Measurements from ENCODE around the gene CCDC106.
A peak's percentile ranks its signal among the peaks of the same experiment; 100 is the strongest.

The CCDC106 gene

GRCh38 chr19:55670280-55671053 is 22.5 kb downstream of the CCDC106 start:
- DNase-seq, result no peak

- no peak for DNase-seq
Measured at GRCh38 chr19:55671054-55671378, 23.0 kb downstream of the CCDC106 start.

- no peak for DNase-seq
Measured at GRCh38 chr19:55672418-55672817, 24.4 kb downstream of the CCDC106 start.

GRCh38 chr19:55673465-55673864 is 25.5 kb downstream of the CCDC106 start:
- DNase-seq, result no peak

- DNase-seq, result no peak
Measured at GRCh38 chr19:55673889-55674288, 25.9 kb downstream of the CCDC106 start.

- no peak for DNase-seq
Measured at GRCh38 chr19:55674459-55674840, 26.4 kb downstream of the CCDC106 start.

GRCh38 chr19:55674841-55675660 is 27.0 kb downstream of the CCDC106 start, which contains the start of gene EPN1:
EPN1 (plus strand) TSS chr19:55675226; CDS start chr19:55678628, 3,402 bp downstream.
- peak; percentile 97 for DNase-seq

GRCh38 chr19:55675661-55676354 is 27.8 kb downstream of the CCDC106 start:
- no peak for DNase-seq

- no peak for DNase-seq
Measured at GRCh38 chr19:55676383-55676782, 28.4 kb downstream of the CCDC106 start.

- DNase-seq, result no peak
Measured at GRCh38 chr19:55676889-55677505, 29.0 kb downstream of the CCDC106 start.

- no peak for DNase-seq
Measured at GRCh38 chr19:55677572-55678028, 29.6 kb downstream of the CCDC106 start.

GRCh38 chr19:55678121-55678671 is 30.2 kb downstream of the CCDC106 start:
- no peak for DNase-seq

GRCh38 chr19:55679343-55680257 is 31.6 kb downstream of the CCDC106 start:
- DNase-seq, result no peak

- no peak for DNase-seq
Measured at GRCh38 chr19:55680339-55681130, 32.5 kb downstream of the CCDC106 start.

- no peak for DNase-seq
Measured at GRCh38 chr19:55681131-55682092, 33.4 kb downstream of the CCDC106 start.

- DNase-seq, result no peak
Measured at GRCh38 chr19:55683449-55684261, 35.6 kb downstream of the CCDC106 start.

GRCh38 chr19:55684946-55685681 is 37.1 kb downstream of the CCDC106 start:
- DNase-seq, result no peak

- no peak for DNase-seq
Measured at GRCh38 chr19:55685776-55686175, 37.8 kb downstream of the CCDC106 start.

All from activated effector memory CD4-positive, alpha-beta T cell treated with Interleukin-2 at 50 U/mL for 16 hours (primary cell).